ENCODE results near the gene OGFOD1.

OGFOD1 gene

DNA sequence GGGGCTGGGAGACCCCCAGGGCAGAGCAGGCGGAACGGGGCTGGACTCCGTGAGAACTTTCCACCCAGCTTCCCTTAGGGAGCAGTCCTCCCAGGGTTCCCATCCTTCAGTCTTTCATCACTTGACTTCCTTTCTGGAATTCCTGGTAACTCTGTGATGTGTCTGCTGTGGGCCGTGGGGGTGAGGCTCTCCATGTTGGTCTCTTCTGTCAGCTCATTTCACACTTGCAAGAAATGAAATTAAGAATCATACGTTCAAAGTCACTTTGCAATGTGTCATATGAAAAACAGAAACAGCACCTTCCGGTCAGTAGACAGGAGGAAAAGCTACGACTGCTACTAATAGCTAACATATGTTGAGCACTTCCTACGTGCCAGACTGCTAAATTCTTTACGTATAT, 73.9 kb downstream of the OGFOD1 start:
- Histone ChIP-seq H3K27ac (replicated peaks) (no peak overlapping the region), H3K27me3 (ENCODE audit: insufficient read depth, poor library complexity, severe bottlenecking) (peaks cover 8% of the 10 kb centered on the region), H3K4me3 (replicated peaks; ENCODE audit: insufficient read depth, low read length) (no peak overlapping the region)
- no peak for DNase-seq (ENCODE audit: low read depth in 1 of 2, low spot score in 1 of 2)
- TF ChIP-seq SPI1 (IDR thresholded peaks at IDR 0.05; ENCODE audit: borderline replicate concordance, low read depth) (no peak), GABPA (IDR thresholded peaks at IDR 0.05; ENCODE audit: low read depth) (no peak), POLR2AphosphoS5 (IDR thresholded peaks at IDR 0.05; ENCODE audit: low read depth) (no peak), CTCF (IDR thresholded peaks at IDR 0.05; ENCODE audit: insufficient read depth, low read length) (no peak)
- TF ChIP-seq, protein P1, sequence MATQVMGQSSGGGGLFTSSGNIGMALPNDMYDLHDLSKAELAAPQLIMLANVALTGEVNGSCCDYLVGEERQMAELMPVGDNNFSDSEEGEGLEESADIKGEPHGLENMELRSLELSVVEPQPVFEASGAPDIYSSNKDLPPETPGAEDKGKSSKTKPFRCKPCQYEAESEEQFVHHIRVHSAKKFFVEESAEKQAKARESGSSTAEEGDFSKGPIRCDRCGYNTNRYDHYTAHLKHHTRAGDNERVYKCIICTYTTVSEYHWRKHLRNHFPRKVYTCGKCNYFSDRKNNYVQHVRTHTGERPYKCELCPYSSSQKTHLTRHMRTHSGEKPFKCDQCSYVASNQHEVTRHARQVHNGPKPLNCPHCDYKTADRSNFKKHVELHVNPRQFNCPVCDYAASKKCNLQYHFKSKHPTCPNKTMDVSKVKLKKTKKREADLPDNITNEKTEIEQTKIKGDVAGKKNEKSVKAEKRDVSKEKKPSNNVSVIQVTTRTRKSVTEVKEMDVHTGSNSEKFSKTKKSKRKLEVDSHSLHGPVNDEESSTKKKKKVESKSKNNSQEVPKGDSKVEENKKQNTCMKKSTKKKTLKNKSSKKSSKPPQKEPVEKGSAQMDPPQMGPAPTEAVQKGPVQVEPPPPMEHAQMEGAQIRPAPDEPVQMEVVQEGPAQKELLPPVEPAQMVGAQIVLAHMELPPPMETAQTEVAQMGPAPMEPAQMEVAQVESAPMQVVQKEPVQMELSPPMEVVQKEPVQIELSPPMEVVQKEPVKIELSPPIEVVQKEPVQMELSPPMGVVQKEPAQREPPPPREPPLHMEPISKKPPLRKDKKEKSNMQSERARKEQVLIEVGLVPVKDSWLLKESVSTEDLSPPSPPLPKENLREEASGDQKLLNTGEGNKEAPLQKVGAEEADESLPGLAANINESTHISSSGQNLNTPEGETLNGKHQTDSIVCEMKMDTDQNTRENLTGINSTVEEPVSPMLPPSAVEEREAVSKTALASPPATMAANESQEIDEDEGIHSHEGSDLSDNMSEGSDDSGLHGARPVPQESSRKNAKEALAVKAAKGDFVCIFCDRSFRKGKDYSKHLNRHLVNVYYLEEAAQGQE (IDR thresholded peaks at IDR 0.05; ENCODE audit: insufficient replicate concordance, low read depth) = no peak
